ENCODE measurements around the gene RAC2. TPM values are rescaled to one million over a fixed set of nuclear protein-coding genes. Genes with fewer than 3 reads are reported as not detected.

Gene RAC2
- total RNA-seq, 1 donor from 2014 or later, result 1.2 TPM

- Mint-ChIP-seq H3K9me3 (no peaks in the 10 kb centered on the region), H3K36me3 (no peaks in the 10 kb centered on the region), H3K4me3 (no peak overlapping the region), H3K4me1 (ENCODE audit: unreplicated experiment) (peaks cover 28% of the 10 kb centered on the region), H3K27ac (no peak overlapping the region), H3K27me3 (no peaks in the 10 kb centered on the region)
- no peak for TF ChIP-seq CTCF (conservative IDR thresholded peaks at IDR 0.05)
- DNase-seq (ENCODE audit: extremely low spot score, unreplicated experiment), result no peak
Measured at GRCh38 chr22:37184816-37185541, 59.1 kb downstream of the RAC2 start.

- H3K27ac Mint-ChIP-seq, result no peak overlapping the region
Measured at GRCh38 chr22:37184380-37184755, 59.7 kb downstream of the RAC2 start.

GRCh38 chr22:37183432-37184379 lies 60.4 kb downstream of the RAC2 start:
- H3K4me3 Mint-ChIP-seq, result no peak overlapping the region
- H3K27ac Mint-ChIP-seq, result no peak overlapping the region

More at GRCh38 chr22:37184380-37184755, 59.7 kb downstream of the RAC2 start:
- no peak for TF ChIP-seq CTCF (conservative IDR thresholded peaks at IDR 0.05)
- Mint-ChIP-seq H3K36me3 (no peaks in the 10 kb centered on the region), H3K27me3 (no peaks in the 10 kb centered on the region), H3K4me1 (ENCODE audit: unreplicated experiment) (peaks cover 25% of the 10 kb centered on the region), H3K9me3 (no peaks in the 10 kb centered on the region), H3K4me3 (no peak overlapping the region)
- no peak for DNase-seq (ENCODE audit: extremely low spot score, unreplicated experiment)

GRCh38 chr22:37182949-37183245 lies 61.2 kb downstream of the RAC2 start:
- TF ChIP-seq CTCF (conservative IDR thresholded peaks at IDR 0.05), result no peak
- Mint-ChIP-seq H3K36me3 (no peaks in the 10 kb centered on the region), H3K27me3 (peaks cover 3% of the 10 kb centered on the region), H3K9me3 (no peaks in the 10 kb centered on the region), H3K27ac (no peak overlapping the region), H3K4me1 (ENCODE audit: unreplicated experiment) (peaks cover 23% of the 10 kb centered on the region), H3K4me3 (no peak overlapping the region)
- DNase-seq (ENCODE audit: extremely low spot score, unreplicated experiment), result no peak

More at GRCh38 chr22:37183432-37184379, 60.4 kb downstream of the RAC2 start:
- TF ChIP-seq CTCF (conservative IDR thresholded peaks at IDR 0.05), result no peak
- Mint-ChIP-seq H3K27me3 (no peaks in the 10 kb centered on the region), H3K9me3 (no peaks in the 10 kb centered on the region), H3K36me3 (no peaks in the 10 kb centered on the region), H3K4me1 (ENCODE audit: unreplicated experiment) (peaks cover 23% of the 10 kb centered on the region)
- no peak for DNase-seq (ENCODE audit: extremely low spot score, unreplicated experiment)

- H3K4me3 Mint-ChIP-seq, result no peak overlapping the region
- H3K36me3 Mint-ChIP-seq, result peaks cover 4% of the 10 kb centered on the region
- no peak for DNase-seq (ENCODE audit: extremely low spot score, unreplicated experiment)
- H3K4me1 Mint-ChIP-seq (ENCODE audit: unreplicated experiment), result peaks cover 23% of the 10 kb centered on the region
- no peaks in the 10 kb centered on the region for H3K9me3 Mint-ChIP-seq
- H3K27me3 Mint-ChIP-seq, result peaks cover 8% of the 10 kb centered on the region
- H3K27ac Mint-ChIP-seq, result no peak overlapping the region
- no peak for TF ChIP-seq CTCF (conservative IDR thresholded peaks at IDR 0.05)
Measured at GRCh38 chr22:37182101-37182948, 61.7 kb downstream of the RAC2 start.

Data from type B pancreatic cell (in vitro differentiated cells).